ENCODE data around the gene COL18A1. TPM values are rescaled to one million over a fixed set of nuclear protein-coding genes. Genes with fewer than 3 reads are reported as not detected.

Gene COL18A1
- polyA plus RNA-seq, 1 of the 3 experiments (the other 2 are of a cell fraction): 118 TPM

DNA sequence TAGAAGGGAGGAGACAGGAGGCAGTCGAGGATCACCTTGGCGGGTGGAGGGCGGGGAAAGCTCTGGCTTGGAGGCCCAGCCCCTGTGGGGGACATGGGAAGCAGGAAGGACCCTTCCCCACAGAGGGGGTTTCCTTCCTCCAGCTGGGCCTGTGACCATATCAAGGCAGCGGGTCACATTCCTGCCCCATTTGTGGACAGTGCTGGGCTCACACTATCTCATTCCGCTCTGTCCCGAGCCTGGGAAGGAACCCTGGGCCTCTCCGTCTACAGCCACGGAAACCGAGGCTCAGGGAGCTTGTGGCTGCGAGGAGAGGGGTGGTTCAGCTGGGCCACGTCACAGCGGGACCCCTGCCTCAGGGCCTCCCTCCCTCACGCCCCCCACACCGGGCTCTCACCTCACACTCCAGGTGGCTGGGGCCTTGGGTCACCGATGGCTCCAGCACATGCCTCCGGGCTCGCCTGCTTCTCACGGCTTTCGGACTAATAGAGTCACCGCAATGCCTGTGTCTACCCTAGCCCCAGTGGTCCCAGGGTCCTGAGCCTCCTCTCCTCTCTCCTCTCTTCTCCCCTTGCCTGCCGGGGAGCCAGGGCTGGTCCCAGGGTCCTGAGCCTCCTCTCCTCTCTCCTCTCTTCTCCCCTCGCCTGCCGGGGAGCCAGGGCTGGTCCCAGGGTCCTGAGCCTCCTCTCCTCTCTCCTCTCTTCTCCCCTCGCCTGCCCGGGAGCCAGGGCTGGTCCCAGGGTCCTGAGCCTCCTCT lies 80.9 kb downstream of the COL18A1 start:
- CTCF ChIA-PET: no interaction called here
- peaks cover 9 to 49% of the 10 kb centered on the region in 2 experiments for H3K36me3 ChIP-seq (replicated peaks in 1 of 2; ENCODE audit: control insufficient read depth in 1 of 2, insufficient read depth in 2 of 2, low read length in 1 of 2)
- 96% methylated on average over 18 of the region's 25 CpGs for WGBS (ENCODE audit: low lambda C conversion rate)

More for the DNA sequence above, 80.9 kb downstream of the COL18A1 start:
- TF ChIP-seq, protein P1, sequence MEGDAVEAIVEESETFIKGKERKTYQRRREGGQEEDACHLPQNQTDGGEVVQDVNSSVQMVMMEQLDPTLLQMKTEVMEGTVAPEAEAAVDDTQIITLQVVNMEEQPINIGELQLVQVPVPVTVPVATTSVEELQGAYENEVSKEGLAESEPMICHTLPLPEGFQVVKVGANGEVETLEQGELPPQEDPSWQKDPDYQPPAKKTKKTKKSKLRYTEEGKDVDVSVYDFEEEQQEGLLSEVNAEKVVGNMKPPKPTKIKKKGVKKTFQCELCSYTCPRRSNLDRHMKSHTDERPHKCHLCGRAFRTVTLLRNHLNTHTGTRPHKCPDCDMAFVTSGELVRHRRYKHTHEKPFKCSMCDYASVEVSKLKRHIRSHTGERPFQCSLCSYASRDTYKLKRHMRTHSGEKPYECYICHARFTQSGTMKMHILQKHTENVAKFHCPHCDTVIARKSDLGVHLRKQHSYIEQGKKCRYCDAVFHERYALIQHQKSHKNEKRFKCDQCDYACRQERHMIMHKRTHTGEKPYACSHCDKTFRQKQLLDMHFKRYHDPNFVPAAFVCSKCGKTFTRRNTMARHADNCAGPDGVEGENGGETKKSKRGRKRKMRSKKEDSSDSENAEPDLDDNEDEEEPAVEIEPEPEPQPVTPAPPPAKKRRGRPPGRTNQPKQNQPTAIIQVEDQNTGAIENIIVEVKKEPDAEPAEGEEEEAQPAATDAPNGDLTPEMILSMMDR (IDR thresholded peaks at IDR 0.05): no peak
- TF ChIP-seq NRF1 (IDR thresholded peaks at IDR 0.05; ENCODE audit: low read depth, low read length): no peak
- TF ChIP-seq SIN3A (IDR thresholded peaks at IDR 0.05; ENCODE audit: borderline replicate concordance, low read depth, low read length): no peak
- no peak for TF ChIP-seq NFIC (IDR thresholded peaks at IDR 0.05; ENCODE audit: borderline replicate concordance)
- TF ChIP-seq YY1 (IDR thresholded peaks at IDR 0.05; ENCODE audit: low read depth): no peak
- no peak for TF ChIP-seq FOXJ3 (CRISPR knock-in tag; IDR thresholded peaks at IDR 0.05)
- no peak for TF ChIP-seq TCF12 (IDR thresholded peaks at IDR 0.05)
- TF ChIP-seq USF2 (IDR thresholded peaks at IDR 0.05; ENCODE audit: borderline replicate concordance, low read depth, low read length): no peak
- no peak for TF ChIP-seq RXRA (IDR thresholded peaks at IDR 0.05; ENCODE audit: borderline replicate concordance, low read depth)
- TF ChIP-seq MEF2A (IDR thresholded peaks at IDR 0.05; ENCODE audit: borderline replicate concordance, low read depth): no peak
- TF ChIP-seq, protein P2, sequence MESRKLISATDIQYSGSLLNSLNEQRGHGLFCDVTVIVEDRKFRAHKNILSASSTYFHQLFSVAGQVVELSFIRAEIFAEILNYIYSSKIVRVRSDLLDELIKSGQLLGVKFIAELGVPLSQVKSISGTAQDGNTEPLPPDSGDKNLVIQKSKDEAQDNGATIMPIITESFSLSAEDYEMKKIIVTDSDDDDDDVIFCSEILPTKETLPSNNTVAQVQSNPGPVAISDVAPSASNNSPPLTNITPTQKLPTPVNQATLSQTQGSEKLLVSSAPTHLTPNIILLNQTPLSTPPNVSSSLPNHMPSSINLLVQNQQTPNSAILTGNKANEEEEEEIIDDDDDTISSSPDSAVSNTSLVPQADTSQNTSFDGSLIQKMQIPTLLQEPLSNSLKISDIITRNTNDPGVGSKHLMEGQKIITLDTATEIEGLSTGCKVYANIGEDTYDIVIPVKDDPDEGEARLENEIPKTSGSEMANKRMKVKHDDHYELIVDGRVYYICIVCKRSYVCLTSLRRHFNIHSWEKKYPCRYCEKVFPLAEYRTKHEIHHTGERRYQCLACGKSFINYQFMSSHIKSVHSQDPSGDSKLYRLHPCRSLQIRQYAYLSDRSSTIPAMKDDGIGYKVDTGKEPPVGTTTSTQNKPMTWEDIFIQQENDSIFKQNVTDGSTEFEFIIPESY (IDR thresholded peaks at IDR 0.05; ENCODE audit: borderline replicate concordance, low read depth): no peak
- no peak for TF ChIP-seq RFX5 (IDR thresholded peaks at IDR 0.05; ENCODE audit: low read length)
- TF ChIP-seq, protein P3, sequence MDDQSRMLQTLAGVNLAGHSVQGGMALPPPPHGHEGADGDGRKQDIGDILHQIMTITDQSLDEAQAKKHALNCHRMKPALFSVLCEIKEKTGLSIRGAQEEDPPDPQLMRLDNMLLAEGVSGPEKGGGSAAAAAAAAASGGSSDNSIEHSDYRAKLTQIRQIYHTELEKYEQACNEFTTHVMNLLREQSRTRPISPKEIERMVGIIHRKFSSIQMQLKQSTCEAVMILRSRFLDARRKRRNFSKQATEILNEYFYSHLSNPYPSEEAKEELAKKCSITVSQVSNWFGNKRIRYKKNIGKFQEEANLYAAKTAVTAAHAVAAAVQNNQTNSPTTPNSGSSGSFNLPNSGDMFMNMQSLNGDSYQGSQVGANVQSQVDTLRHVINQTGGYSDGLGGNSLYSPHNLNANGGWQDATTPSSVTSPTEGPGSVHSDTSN (IDR thresholded peaks at IDR 0.05): no peak
- TF ChIP-seq FOXM1 (IDR thresholded peaks at IDR 0.05; ENCODE audit: low read depth): no peak
- TF ChIP-seq USF1 (IDR thresholded peaks at IDR 0.05; ENCODE audit: borderline replicate concordance, low read depth): no peak
- TF ChIP-seq GATA2 (CRISPR knock-in tag; IDR thresholded peaks at IDR 0.05): no peak
- H3K4me3 ChIP-seq (ENCODE audit: low read depth in 2 of 2, low read length in 1 of 2): no peak overlapping the region
- POLR2A ChIA-PET: no interaction called here
- DNase-seq: no peak
- no peaks in the 10 kb centered on the region for H3K79me2 ChIP-seq (ENCODE audit: insufficient read depth)
- H3K27ac ChIP-seq (ENCODE audit: low read depth in 2 of 2, low read length in 1 of 2): no peak overlapping the region
- H4K20me1 ChIP-seq (ENCODE audit: insufficient read depth): no peaks in the 10 kb centered on the region
- no peak overlapping the region for H3K9ac ChIP-seq
- H3K27me3 ChIP-seq (ENCODE audit: insufficient read depth): no peaks in the 10 kb centered on the region
- H3K9me3 ChIP-seq: no peaks in the 10 kb centered on the region
- H2AFZ ChIP-seq (ENCODE audit: low read depth): no peak overlapping the region
- H3F3A ChIP-seq (replicated peaks; ENCODE audit: insufficient read depth): no peaks in the 10 kb centered on the region
- H3K9me2 ChIP-seq: no peaks in the 10 kb centered on the region
- H3K4me2 ChIP-seq: no peak overlapping the region
- H3K4me1 ChIP-seq (ENCODE audit: control insufficient read depth in 1 of 2, insufficient read depth in 2 of 2, low read depth in 1 of 2, low read length in 1 of 2): no peaks in the 10 kb centered on the region; a peak in 1 of 4 replicates
